GM23248 (cell line): Measurements from ENCODE around the gene ZNF606.

ENCODE experiments used
- EZH2 ChIP-seq: fragments of 200-600 bp; sonication (generic); IDR thresholded peaks from 2 replicates; pipeline ENCODE4 v1.6.1; 2018; ENCODE audit warnings: antibody characterized with exemption, mild to moderate bottlenecking; ENCODE audit not compliant: insufficient read depth, poor library complexity, severe bottlenecking
- EZH2phosphoT487 ChIP-seq: fragments of 200-600 bp; sonication (generic); IDR thresholded peaks from 2 replicates; pipeline ENCODE4 v1.6.1; 2018; ENCODE audit warnings: antibody characterized with exemption, moderate library complexity, mild to moderate bottlenecking, low read depth; ENCODE audit not compliant: insufficient read depth

DNA sequence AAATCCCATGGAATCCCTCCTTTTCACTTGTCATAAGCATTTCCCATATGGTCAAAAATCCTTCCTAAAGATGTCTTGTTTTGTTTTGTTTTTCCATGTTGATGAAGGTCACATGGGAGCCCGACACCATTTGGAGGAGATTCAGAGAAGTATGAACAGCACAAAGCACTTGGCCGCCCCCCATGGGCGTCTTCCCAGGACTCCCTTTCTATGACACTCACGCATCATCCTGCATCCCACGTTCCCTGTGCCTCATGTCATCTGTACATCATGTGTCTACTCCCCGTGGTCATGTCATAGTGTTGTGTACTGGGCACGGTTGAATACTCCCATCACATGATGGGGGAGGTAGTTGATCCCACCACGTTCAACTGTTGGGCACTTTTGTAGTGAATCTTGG lies 33.2 kb upstream of the ZNF606 start:
- TF ChIP-seq EZH2 (no peak), EZH2phosphoT487 (no peak)
